ENCODE data around the gene BRMS1.
"Not testable (repeated sequence)": the region's sequence is repeated elsewhere in the genome, so short reads cannot be mapped to it uniquely, and the experiment has no call there.

Gene BRMS1

GRCh38 chr11:66367561-66368312 is 22.8 kb upstream of the BRMS1 start:
- no peak overlapping the region for H3K4me3 Mint-ChIP-seq
- H3K27ac Mint-ChIP-seq: no peak overlapping the region
- intact Hi-C loops (cut with micrococcal nuclease): no loop called here
- H3K9me3 Mint-ChIP-seq: no peaks in the 10 kb centered on the region
- H3K4me1 Mint-ChIP-seq (ENCODE audit: low read depth): peaks cover 5% of the 10 kb centered on the region
- H3K27me3 Mint-ChIP-seq: peaks cover 32% of the 10 kb centered on the region
- H3K36me3 Mint-ChIP-seq (ENCODE audit: low read depth): no peaks in the 10 kb centered on the region

- no peaks in the 10 kb centered on the region for H3K36me3 Mint-ChIP-seq (ENCODE audit: low read depth)
- H3K27me3 Mint-ChIP-seq: peaks cover 26% of the 10 kb centered on the region
- H3K4me3 Mint-ChIP-seq: no peak overlapping the region
- H3K4me1 Mint-ChIP-seq (ENCODE audit: low read depth): peaks cover 5% of the 10 kb centered on the region
- intact Hi-C loops (cut with micrococcal nuclease): no loop called here
- no peaks in the 10 kb centered on the region for H3K9me3 Mint-ChIP-seq
- H3K27ac Mint-ChIP-seq: no peak overlapping the region
Observed at GRCh38 chr11:66366844-66367477, 22.1 kb upstream of the BRMS1 start.

GRCh38 chr11:66365711-66366619 is 21.1 kb upstream of the BRMS1 start:
- Mint-ChIP-seq H3K36me3 (ENCODE audit: low read depth) (no peaks in the 10 kb centered on the region), H3K4me3 (no peak overlapping the region), H3K4me1 (ENCODE audit: low read depth) (peaks cover 2% of the 10 kb centered on the region), H3K9me3 (no peaks in the 10 kb centered on the region), H3K27me3 (peaks cover 17% of the 10 kb centered on the region), H3K27ac (no peak overlapping the region)
- intact Hi-C loops (cut with micrococcal nuclease): no loop called here

- H3K4me3 Mint-ChIP-seq: no peak overlapping the region
- intact Hi-C loops (cut with micrococcal nuclease): no loop called here
- H3K27ac Mint-ChIP-seq: no peak overlapping the region
- H3K36me3 Mint-ChIP-seq (ENCODE audit: low read depth): no peaks in the 10 kb centered on the region
- H3K4me1 Mint-ChIP-seq (ENCODE audit: low read depth): no peaks in the 10 kb centered on the region
- peaks cover 9% of the 10 kb centered on the region for H3K27me3 Mint-ChIP-seq
- H3K9me3 Mint-ChIP-seq: no peaks in the 10 kb centered on the region
Observed at GRCh38 chr11:66365166-66365565, 20.3 kb upstream of the BRMS1 start.

- Mint-ChIP-seq H3K36me3 (ENCODE audit: low read depth) (no peaks in the 10 kb centered on the region), H3K9me3 (no peaks in the 10 kb centered on the region), H3K4me3 (no peak overlapping the region), H3K27ac (no peak overlapping the region), H3K27me3 (peaks cover 2% of the 10 kb centered on the region), H3K4me1 (ENCODE audit: low read depth) (no peaks in the 10 kb centered on the region)
- intact Hi-C loops (cut with micrococcal nuclease): no loop called here
Observed at GRCh38 chr11:66363805-66364535, 19.1 kb upstream of the BRMS1 start.

GRCh38 chr11:66363187-66363601 is 18.3 kb upstream of the BRMS1 start:
- no peaks in the 10 kb centered on the region for H3K27me3 Mint-ChIP-seq
- no peaks in the 10 kb centered on the region for H3K4me1 Mint-ChIP-seq (ENCODE audit: low read depth)
- H3K27ac Mint-ChIP-seq: no peak overlapping the region
- H3K4me3 Mint-ChIP-seq: no peak overlapping the region
- H3K9me3 Mint-ChIP-seq: no peaks in the 10 kb centered on the region
- intact Hi-C loops (cut with micrococcal nuclease): no loop called here
- no peaks in the 10 kb centered on the region for H3K36me3 Mint-ChIP-seq (ENCODE audit: low read depth)

- H3K27me3 Mint-ChIP-seq: no peaks in the 10 kb centered on the region
- no peaks in the 10 kb centered on the region for H3K4me1 Mint-ChIP-seq (ENCODE audit: low read depth)
- intact Hi-C loops (cut with micrococcal nuclease): no loop called here
- H3K27ac Mint-ChIP-seq: no peak overlapping the region
- H3K9me3 Mint-ChIP-seq: no peaks in the 10 kb centered on the region
- no peaks in the 10 kb centered on the region for H3K36me3 Mint-ChIP-seq (ENCODE audit: low read depth)
- no peak overlapping the region for H3K4me3 Mint-ChIP-seq
Observed at GRCh38 chr11:66362481-66363147, 17.7 kb upstream of the BRMS1 start.

- intact Hi-C loops (cut with micrococcal nuclease): no loop called here
- H3K9me3 Mint-ChIP-seq: no peaks in the 10 kb centered on the region
- no peaks in the 10 kb centered on the region for H3K27me3 Mint-ChIP-seq
- H3K27ac Mint-ChIP-seq: no peak overlapping the region
- no peak overlapping the region for H3K4me3 Mint-ChIP-seq
- no peaks in the 10 kb centered on the region for H3K36me3 Mint-ChIP-seq (ENCODE audit: low read depth)
- no peaks in the 10 kb centered on the region for H3K4me1 Mint-ChIP-seq (ENCODE audit: low read depth)
Observed at GRCh38 chr11:66361502-66361941, 16.6 kb upstream of the BRMS1 start.

- no peak overlapping the region for H3K27ac Mint-ChIP-seq
Observed at GRCh38 chr11:66360406-66361073, 15.6 kb upstream of the BRMS1 start.

GRCh38 chr11:66359662-66360087 is 14.8 kb upstream of the BRMS1 start:
- Mint-ChIP-seq H3K4me1 (ENCODE audit: low read depth) (no peaks in the 10 kb centered on the region), H3K9me3 (no peaks in the 10 kb centered on the region), H3K4me3 (no peak overlapping the region), H3K27ac (no peak overlapping the region), H3K27me3 (no peaks in the 10 kb centered on the region), H3K36me3 (ENCODE audit: low read depth) (no peaks in the 10 kb centered on the region)
- intact Hi-C loops (cut with micrococcal nuclease): no loop called here

More at GRCh38 chr11:66360406-66361073, 15.6 kb upstream of the BRMS1 start:
- Mint-ChIP-seq H3K4me1 (ENCODE audit: low read depth) (no peaks in the 10 kb centered on the region), H3K9me3 (no peaks in the 10 kb centered on the region), H3K4me3 (no peak overlapping the region), H3K27me3 (no peaks in the 10 kb centered on the region), H3K36me3 (ENCODE audit: low read depth) (no peaks in the 10 kb centered on the region)
- intact Hi-C loops (cut with micrococcal nuclease): no loop called here

GRCh38 chr11:66350560-66351235 is 5.8 kb upstream of the BRMS1 start:
- Mint-ChIP-seq H3K27me3 (peaks cover 24% of the 10 kb centered on the region), H3K4me1 (ENCODE audit: low read depth) (peaks cover 17% of the 10 kb centered on the region)
- H3K27ac Mint-ChIP-seq; H3K4me3 Mint-ChIP-seq; intact Hi-C loops (cut with micrococcal nuclease); H3K9me3 Mint-ChIP-seq; H3K36me3 Mint-ChIP-seq (ENCODE audit: low read depth): not testable (repeated sequence)

GRCh38 chr11:66349084-66349386 is 4.1 kb upstream of the BRMS1 start:
- intact Hi-C loops (cut with micrococcal nuclease): no loop called here
- H3K4me3 Mint-ChIP-seq: no peak overlapping the region
- peaks cover 24% of the 10 kb centered on the region for H3K27me3 Mint-ChIP-seq
- no peaks in the 10 kb centered on the region for H3K9me3 Mint-ChIP-seq
- no peak overlapping the region for H3K27ac Mint-ChIP-seq
- peaks cover 7% of the 10 kb centered on the region for H3K36me3 Mint-ChIP-seq (ENCODE audit: low read depth)
- H3K4me1 Mint-ChIP-seq (ENCODE audit: low read depth): peaks cover 30% of the 10 kb centered on the region

Measured in dendritic cell treated with granulocyte-macrophage colony-stimulating factor and Interleukin-4, amounts not matched to agents 40 ng/mL and 50 ng/mL, for 4 days (primary cell).